ENCODE measurements around the gene IMMP2L. TPM values are rescaled to one million over a fixed set of nuclear protein-coding genes. Genes with fewer than 3 reads are reported as not detected.

IMMP2L gene
- total and polyA plus RNA-seq, 2 of the 4 experiments (the other 2 are of a cell fraction): 5.8 to 9.3 TPM

- peaks cover 2% of the 10 kb centered on the region for H3K4me1 ChIP-seq (ENCODE audit: control insufficient read depth, insufficient read depth, low read length)
- no peak overlapping the region for H3K27ac ChIP-seq (ENCODE audit: insufficient read depth, low read length)
- H2BK120ac ChIP-seq (ENCODE audit: low read depth, low read length): peak overlapping the region; percentile 84
- no peak overlapping the region for H3K4me3 ChIP-seq (ENCODE audit: insufficient read depth, low read depth, low read length)
- WGBS, 2 experiments (ENCODE audit: extremely low coverage in 2 of 2, insufficient read length in 1 of 2): no CpG with 5 or more reads among the region's 5 CpGs
- CTCF ChIA-PET: interaction anchor here (0.5 to 1.3 kb wide), 4 partner anchors 9 to 289 kb away, joined by 3 to 7 read pairs (median 4); no protein-coding TSS in a partner anchor
- peak overlapping the region; percentile 70 for H2BK5ac ChIP-seq (ENCODE audit: low read depth, low read length, poor library complexity, severe bottlenecking)
- H2BK20ac ChIP-seq (ENCODE audit: low read depth, low read length): peak overlapping the region; percentile 77
- peak overlapping the region; percentile 49; the same call in 1 of the 2 replicates for H3K18ac ChIP-seq (ENCODE audit: low read depth, low read length)
- DNase-seq (peak; percentile 78), ATAC-seq (ENCODE audit: low read depth) (peak; percentile 37; the same call in 1 of the 2 replicates)
- 0 out of 2 replicates have a peak overlapping the region, but pooled peaks have one; percentile 8 for H2AK5ac ChIP-seq (ENCODE audit: low read depth, low read length)
- H3K9me1 ChIP-seq (ENCODE audit: insufficient read depth, low read length): no peaks in the 10 kb centered on the region
- H2BK15ac ChIP-seq (ENCODE audit: low read depth, low read length): peak overlapping the region; percentile 15; the same call in 1 of the 3 replicates
- H3K9ac ChIP-seq (ENCODE audit: low read depth, low read length): no peak overlapping the region; the same call in 1 of the 2 replicates
- BruUV-seq (replicated peaks): no TSS peak
- H3K4me2 ChIP-seq (ENCODE audit: low read depth, low read length): peak overlapping the region; percentile 0; the same call in 1 of the 2 replicates
- dilution Hi-C loops (cut with HindIII; ENCODE audit: low sequenced_read_pairs, unreplicated experiment) (no loop called here), in situ Hi-C loops (cut with MboI; ENCODE audit: low sequenced_read_pairs) (no loop called here), intact Hi-C loops (cut with micrococcal nuclease) (no loop called here)
- H3K4ac ChIP-seq (ENCODE audit: low read depth, low read length): peak overlapping the region; percentile 42
- POLR2A ChIA-PET (ENCODE audit: unreplicated experiment): no interaction called here
- no peak overlapping the region for H2AFZ ChIP-seq (replicated peaks; ENCODE audit: low read length, poor library complexity)
- H2AK9ac ChIP-seq (replicated peaks; ENCODE audit: low read depth, low read length, poor library complexity): no peak overlapping the region
- no peaks in the 10 kb centered on the region for H3K79me1 ChIP-seq (ENCODE audit: low read depth in 1 of 2, low read length in 2 of 2)
- TF ChIP-seq MAZ (IDR thresholded peaks at IDR 0.05; ENCODE audit: borderline replicate concordance, low read depth, low read length) (no peak), ELK1 (IDR thresholded peaks at IDR 0.05; ENCODE audit: borderline replicate concordance, low read depth, low read length) (no peak), RAD21 (IDR thresholded peaks at IDR 0.05; ENCODE audit: low read length) (no peak), RCOR1 (IDR thresholded peaks at IDR 0.05; ENCODE audit: insufficient replicate concordance, low read length) (no peak), RFX5 (IDR thresholded peaks at IDR 0.05; ENCODE audit: low read depth, low read length) (no peak), MXI1 (IDR thresholded peaks at IDR 0.05; ENCODE audit: borderline replicate concordance, low read depth, low read length) (no peak), FOS (IDR thresholded peaks at IDR 0.05; ENCODE audit: low read depth, low read length) (no peak), POLR2A (IDR thresholded peaks at IDR 0.05; ENCODE audit: low read depth, low read length) (no peak), NFE2L2 (IDR thresholded peaks at IDR 0.05; ENCODE audit: low read depth, low read length) (no peak), SMC3 (IDR thresholded peaks at IDR 0.05; ENCODE audit: low read depth, low read length) (no peak)
- TF ChIP-seq, protein P1, sequence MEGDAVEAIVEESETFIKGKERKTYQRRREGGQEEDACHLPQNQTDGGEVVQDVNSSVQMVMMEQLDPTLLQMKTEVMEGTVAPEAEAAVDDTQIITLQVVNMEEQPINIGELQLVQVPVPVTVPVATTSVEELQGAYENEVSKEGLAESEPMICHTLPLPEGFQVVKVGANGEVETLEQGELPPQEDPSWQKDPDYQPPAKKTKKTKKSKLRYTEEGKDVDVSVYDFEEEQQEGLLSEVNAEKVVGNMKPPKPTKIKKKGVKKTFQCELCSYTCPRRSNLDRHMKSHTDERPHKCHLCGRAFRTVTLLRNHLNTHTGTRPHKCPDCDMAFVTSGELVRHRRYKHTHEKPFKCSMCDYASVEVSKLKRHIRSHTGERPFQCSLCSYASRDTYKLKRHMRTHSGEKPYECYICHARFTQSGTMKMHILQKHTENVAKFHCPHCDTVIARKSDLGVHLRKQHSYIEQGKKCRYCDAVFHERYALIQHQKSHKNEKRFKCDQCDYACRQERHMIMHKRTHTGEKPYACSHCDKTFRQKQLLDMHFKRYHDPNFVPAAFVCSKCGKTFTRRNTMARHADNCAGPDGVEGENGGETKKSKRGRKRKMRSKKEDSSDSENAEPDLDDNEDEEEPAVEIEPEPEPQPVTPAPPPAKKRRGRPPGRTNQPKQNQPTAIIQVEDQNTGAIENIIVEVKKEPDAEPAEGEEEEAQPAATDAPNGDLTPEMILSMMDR (conservative IDR thresholded peaks at IDR 0.05; ENCODE audit: low read depth, low read length): no peak
- no peaks in the 10 kb centered on the region for H3K36me3 ChIP-seq (ENCODE audit: control insufficient read depth, insufficient read depth, low read length)
- no peak overlapping the region; the same call in 1 of the 2 replicates for H3K14ac ChIP-seq (replicated peaks; ENCODE audit: low read depth, low read length)
- peak overlapping the region; percentile 58; the same call in 1 of the 2 replicates for H4K91ac ChIP-seq (ENCODE audit: insufficient read depth, low read depth, low read length)
- no peaks in the 10 kb centered on the region for H3K27me3 ChIP-seq (ENCODE audit: control insufficient read depth, insufficient read depth, low read length)
- no peak overlapping the region for H4K5ac ChIP-seq (ENCODE audit: low read depth, low read length)
- H3K9me3 ChIP-seq (ENCODE audit: control insufficient read depth, insufficient read depth, low read length): no peaks in the 10 kb centered on the region
- H3K23ac ChIP-seq (ENCODE audit: low read depth, low read length): peak overlapping the region; percentile 15; the same call in 1 of the 2 replicates
- no peaks in the 10 kb centered on the region for H4K20me1 ChIP-seq (ENCODE audit: insufficient read depth, low read length)
- peak overlapping the region in 1 of 2 experiments; percentile 53; a peak in 2 of 4 replicates for H4K8ac ChIP-seq (ENCODE audit: low read depth in 2 of 2, low read length in 2 of 2)
- no peak overlapping the region; the same call in 1 of the 2 replicates for H3K56ac ChIP-seq (ENCODE audit: extremely low read depth, insufficient read depth, low read length)
Observed at GRCh38 chr7:111083413-111083812, 478.9 kb downstream of the IMMP2L start.
